ENCODE results near the gene SCRN3.

GRCh38 chr2:174473796-174474195 lies 78.3 kb downstream of the SCRN3 start:
- TF ChIP-seq EZH2 (IDR thresholded peaks at IDR 0.05; ENCODE audit: borderline replicate concordance, low read depth, low read length, poor library complexity, severe bottlenecking) (no peak), CTCF (conservative IDR thresholded peaks at IDR 0.05; ENCODE audit: low read depth, low read length) (no peak)

Measured in A673 (cell line).